Progenitor cell of endocrine pancreas (in vitro differentiated cells): Measurements from ENCODE around the gene RAB3C. TPM values are rescaled to one million over a fixed set of nuclear protein-coding genes. Genes with fewer than 3 reads are reported as not detected.

Experiments used
- DNase-seq: peaks from one replicate; pipeline ENCODE4 v3.0.0; 2021; ENCODE audit warnings: low spot score; ENCODE audit not compliant: unreplicated experiment
- H3K27ac Mint-ChIP-seq: 2 replicates; pipeline ENCODE4 v1.8.0; 2021; ENCODE audit warnings: mild to moderate bottlenecking, moderate library complexity, mixed read lengths
- H3K27me3 Mint-ChIP-seq: 2 replicates; pipeline ENCODE4 v1.8.0; 2021; ENCODE audit warnings: mixed read lengths
- H3K36me3 Mint-ChIP-seq: 2 replicates; pipeline ENCODE4 v1.8.0; 2022; ENCODE audit warnings: mixed read lengths; ENCODE audit not compliant: insufficient read depth
- H3K4me1 Mint-ChIP-seq: 2 replicates; pipeline ENCODE4 v1.8.0; 2021; ENCODE audit warnings: low read depth, mixed read lengths
- H3K4me3 Mint-ChIP-seq: 2 replicates; pipeline ENCODE4 v1.8.0; 2021; ENCODE audit warnings: low read depth, mild to moderate bottlenecking, moderate library complexity, mixed read lengths
- H3K9me3 Mint-ChIP-seq: 2 replicates; pipeline ENCODE4 v1.8.0; 2021; ENCODE audit warnings: low read depth, mixed read lengths
- total RNA-seq: library from RNA; stranded (reverse); gene quantifications from 2 replicates; pipeline ENCODE4 v1.2.1, GENCODE V29; 2021
- TF ChIP-seq, protein P1 (sequence below): fragments of 200-600 bp; sonication (generic); IDR thresholded peaks from one replicate; pipeline ENCODE4 v1.5.0; 2021; ENCODE audit warnings: antibody characterized with exemption, mild to moderate bottlenecking; ENCODE audit not compliant: unreplicated experiment

RAB3C gene
- total RNA-seq, 1 donor from 2014 or later = 25.2 TPM

DNA sequence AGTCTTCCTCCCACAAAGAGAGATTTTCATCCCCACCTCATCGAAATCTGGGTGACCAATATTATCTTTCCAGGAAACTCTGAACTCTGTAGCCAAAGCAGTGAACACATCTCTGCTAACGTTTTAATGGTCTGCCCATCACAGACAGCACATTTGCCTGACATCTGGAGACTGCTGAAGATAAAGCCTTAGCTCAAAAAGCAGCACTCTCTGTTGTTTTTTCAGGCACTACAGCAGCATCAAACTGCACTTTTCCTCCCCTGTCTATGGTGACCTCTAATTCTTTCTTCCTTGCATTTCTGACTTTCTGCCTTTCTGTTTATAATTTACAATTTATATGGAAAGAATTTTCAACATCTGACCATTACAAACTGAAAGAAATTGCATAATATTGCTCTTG lies 66.8 kb downstream of the RAB3C start:
- Mint-ChIP-seq H3K27me3 (no peaks in the 10 kb centered on the region), H3K36me3 (no peaks in the 10 kb centered on the region), H3K4me3 (no peak overlapping the region), H3K27ac (no peak overlapping the region), H3K4me1 (no peaks in the 10 kb centered on the region), H3K9me3 (no peaks in the 10 kb centered on the region)
- no peak for DNase-seq
- TF ChIP-seq, protein P1, sequence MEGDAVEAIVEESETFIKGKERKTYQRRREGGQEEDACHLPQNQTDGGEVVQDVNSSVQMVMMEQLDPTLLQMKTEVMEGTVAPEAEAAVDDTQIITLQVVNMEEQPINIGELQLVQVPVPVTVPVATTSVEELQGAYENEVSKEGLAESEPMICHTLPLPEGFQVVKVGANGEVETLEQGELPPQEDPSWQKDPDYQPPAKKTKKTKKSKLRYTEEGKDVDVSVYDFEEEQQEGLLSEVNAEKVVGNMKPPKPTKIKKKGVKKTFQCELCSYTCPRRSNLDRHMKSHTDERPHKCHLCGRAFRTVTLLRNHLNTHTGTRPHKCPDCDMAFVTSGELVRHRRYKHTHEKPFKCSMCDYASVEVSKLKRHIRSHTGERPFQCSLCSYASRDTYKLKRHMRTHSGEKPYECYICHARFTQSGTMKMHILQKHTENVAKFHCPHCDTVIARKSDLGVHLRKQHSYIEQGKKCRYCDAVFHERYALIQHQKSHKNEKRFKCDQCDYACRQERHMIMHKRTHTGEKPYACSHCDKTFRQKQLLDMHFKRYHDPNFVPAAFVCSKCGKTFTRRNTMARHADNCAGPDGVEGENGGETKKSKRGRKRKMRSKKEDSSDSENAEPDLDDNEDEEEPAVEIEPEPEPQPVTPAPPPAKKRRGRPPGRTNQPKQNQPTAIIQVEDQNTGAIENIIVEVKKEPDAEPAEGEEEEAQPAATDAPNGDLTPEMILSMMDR = no peak

DNA sequence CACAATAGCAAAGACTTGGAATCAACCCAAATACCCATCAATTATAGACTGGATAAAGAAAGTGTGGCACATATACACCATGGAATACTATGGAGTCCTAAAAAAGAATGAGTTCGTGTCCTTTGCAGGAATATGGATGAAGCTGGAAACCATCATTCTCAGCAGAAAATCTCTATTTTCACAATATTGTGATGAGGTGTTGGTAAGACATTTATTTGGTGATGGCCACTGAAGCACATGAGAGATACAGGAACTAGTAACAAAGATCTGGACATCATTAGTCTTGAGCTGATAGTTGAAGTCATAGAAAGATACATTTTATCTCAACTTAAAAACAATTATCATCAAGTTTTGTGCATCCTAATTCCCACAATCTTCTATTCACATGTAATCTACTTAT lies 70.6 kb downstream of the RAB3C start:
- H3K9me3 Mint-ChIP-seq = no peaks in the 10 kb centered on the region
- no peaks in the 10 kb centered on the region for H3K4me1 Mint-ChIP-seq
- no peak overlapping the region for H3K4me3 Mint-ChIP-seq
- no peak overlapping the region for H3K27ac Mint-ChIP-seq
- TF ChIP-seq, protein P1 = no peak
- H3K36me3 Mint-ChIP-seq = no peaks in the 10 kb centered on the region
- no peak for DNase-seq
- H3K27me3 Mint-ChIP-seq = no peaks in the 10 kb centered on the region

DNA sequence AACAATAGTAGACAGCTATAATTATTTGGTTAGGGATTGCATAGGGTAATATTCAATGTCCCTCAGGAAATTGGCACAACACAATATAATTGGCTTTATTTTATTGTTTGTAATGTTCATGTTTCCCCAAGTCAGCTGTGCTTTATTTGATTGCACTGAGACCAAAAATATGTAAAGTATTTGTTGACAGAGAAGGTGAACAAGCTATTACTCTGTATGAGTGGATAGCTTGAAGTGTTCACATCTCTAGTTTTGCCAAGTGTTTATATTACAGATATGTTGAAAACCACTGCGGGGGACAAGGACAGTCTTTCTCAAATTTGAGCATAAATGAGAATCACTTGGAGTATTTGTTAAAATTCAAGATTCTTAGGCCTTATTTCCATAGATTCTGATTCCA lies 83.3 kb downstream of the RAB3C start:
- H3K9me3 Mint-ChIP-seq = no peaks in the 10 kb centered on the region
- H3K4me3 Mint-ChIP-seq = no peak overlapping the region
- no peaks in the 10 kb centered on the region for H3K4me1 Mint-ChIP-seq
- DNase-seq = no peak
- H3K27ac Mint-ChIP-seq = no peak overlapping the region
- TF ChIP-seq, protein P1 = no peak
- H3K36me3 Mint-ChIP-seq = no peaks in the 10 kb centered on the region
- H3K27me3 Mint-ChIP-seq = no peaks in the 10 kb centered on the region

DNA sequence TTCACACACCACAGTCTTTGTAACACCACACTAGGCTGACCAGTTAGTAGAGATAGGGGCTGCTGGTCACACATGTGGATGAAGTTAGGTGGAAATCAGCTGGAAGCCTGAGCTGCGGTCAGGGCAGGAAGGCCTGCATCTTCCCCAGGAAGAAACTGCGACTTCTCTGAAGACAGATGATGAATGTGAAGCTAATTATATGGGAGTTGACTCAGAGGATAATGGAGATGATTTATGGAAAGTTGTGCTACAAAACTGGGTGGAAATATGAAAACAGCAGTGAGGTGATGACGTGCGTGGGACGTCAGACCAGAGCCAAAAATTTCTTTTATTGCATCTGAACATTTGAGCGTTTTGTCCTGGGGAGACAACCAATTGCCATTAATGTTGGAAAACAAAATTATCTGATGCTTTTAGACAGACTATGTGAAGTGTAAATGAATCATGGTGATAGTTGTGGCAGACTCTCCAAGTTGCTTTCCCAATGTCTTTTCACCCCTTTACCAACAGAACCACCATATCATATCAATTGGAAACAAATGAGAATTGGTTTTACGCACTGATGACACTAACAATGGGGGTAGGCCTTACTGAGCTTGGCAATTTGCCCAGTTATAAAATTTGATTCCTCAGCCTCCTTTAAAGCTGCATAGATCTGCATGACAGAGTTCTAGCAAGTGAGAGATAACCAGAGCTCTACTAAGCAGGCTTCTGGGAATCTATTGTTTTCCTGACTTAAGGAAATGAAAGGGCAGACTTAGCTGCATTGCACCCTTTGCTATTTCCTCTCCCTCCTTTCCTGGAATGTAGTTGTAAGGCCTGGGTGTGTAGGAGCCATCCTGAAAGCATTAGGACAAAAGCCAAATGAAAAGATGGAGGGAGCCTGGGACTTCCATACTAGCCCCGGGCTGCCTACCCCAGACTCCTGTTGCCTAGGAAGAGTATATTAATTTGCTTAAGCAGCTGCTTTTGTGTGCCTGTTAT lies 84.0 kb downstream of the RAB3C start:
- no peak for DNase-seq
- no peaks in the 10 kb centered on the region for H3K27me3 Mint-ChIP-seq
- TF ChIP-seq, protein P1 = no peak
- no peak overlapping the region for H3K27ac Mint-ChIP-seq
- no peak overlapping the region for H3K4me3 Mint-ChIP-seq
- peaks cover 2% of the 10 kb centered on the region for H3K4me1 Mint-ChIP-seq
- no peaks in the 10 kb centered on the region for H3K36me3 Mint-ChIP-seq
- no peaks in the 10 kb centered on the region for H3K9me3 Mint-ChIP-seq

DNA sequence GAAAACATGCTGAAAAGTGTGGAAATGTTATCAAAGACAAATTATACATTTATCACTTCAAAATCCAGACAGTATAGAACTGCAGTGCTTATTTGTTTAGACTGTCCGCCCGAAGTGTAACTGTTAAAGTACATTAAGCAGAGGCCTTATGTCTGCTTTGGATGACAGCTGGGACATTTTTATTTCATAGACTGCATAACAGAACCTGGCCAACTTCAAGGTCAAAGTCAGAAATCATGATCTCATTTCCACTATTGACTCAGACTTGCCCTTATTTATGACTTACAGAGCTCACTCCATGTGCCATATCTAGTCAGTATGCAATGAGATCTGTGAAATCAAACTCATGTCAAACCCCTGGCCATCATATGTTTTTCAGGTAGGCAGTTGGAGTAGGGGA lies 87.7 kb downstream of the RAB3C start:
- peaks cover 2% of the 10 kb centered on the region for H3K4me1 Mint-ChIP-seq
- no peak overlapping the region for H3K4me3 Mint-ChIP-seq
- DNase-seq = no peak
- TF ChIP-seq, protein P1 = no peak
- H3K27ac Mint-ChIP-seq = no peak overlapping the region
- no peaks in the 10 kb centered on the region for H3K36me3 Mint-ChIP-seq
- H3K27me3 Mint-ChIP-seq = no peaks in the 10 kb centered on the region
- no peaks in the 10 kb centered on the region for H3K9me3 Mint-ChIP-seq
